ENCODE measurements around the gene SH3TC1.

The SH3TC1 gene

GRCh38 chr4:8214136-8214535 lies 15.0 kb downstream of the SH3TC1 start:
- no peak for DNase-seq (ENCODE audit: low read depth in 2 of 2)

GRCh38 chr4:8215001-8215427 lies 15.9 kb downstream of the SH3TC1 start:
- no peak for DNase-seq (ENCODE audit: low read depth in 2 of 2)

- no peak for DNase-seq (ENCODE audit: low read depth in 2 of 2)
Observed at GRCh38 chr4:8215641-8216442, 16.8 kb downstream of the SH3TC1 start.

GRCh38 chr4:8216443-8217245 lies 17.6 kb downstream of the SH3TC1 start:
- DNase-seq (ENCODE audit: low read depth in 2 of 2) = no peak

GRCh38 chr4:8217246-8217511 lies 18.1 kb downstream of the SH3TC1 start:
- no peak for DNase-seq (ENCODE audit: low read depth in 2 of 2)

- no peak for DNase-seq (ENCODE audit: low read depth in 2 of 2)
Observed at GRCh38 chr4:8217871-8218270, 18.8 kb downstream of the SH3TC1 start.

- no peak for DNase-seq (ENCODE audit: low read depth in 2 of 2)
Observed at GRCh38 chr4:8218371-8219031, 19.4 kb downstream of the SH3TC1 start.

- no peak for DNase-seq (ENCODE audit: low read depth in 2 of 2)
Observed at GRCh38 chr4:8219236-8219635, 20.1 kb downstream of the SH3TC1 start.

- DNase-seq (ENCODE audit: low read depth in 2 of 2) = no peak
Observed at GRCh38 chr4:8220661-8221450, 21.8 kb downstream of the SH3TC1 start.

GRCh38 chr4:8221476-8221875 lies 22.4 kb downstream of the SH3TC1 start:
- no peak for DNase-seq (ENCODE audit: low read depth in 2 of 2)

- DNase-seq (ENCODE audit: low read depth in 2 of 2) = no peak
Observed at GRCh38 chr4:8221985-8222384, 22.9 kb downstream of the SH3TC1 start.

GRCh38 chr4:8222609-8223388 lies 23.7 kb downstream of the SH3TC1 start:
- no peak for DNase-seq (ENCODE audit: low read depth in 2 of 2)

- DNase-seq (ENCODE audit: low read depth in 2 of 2) = no peak
Observed at GRCh38 chr4:8224267-8224974, 25.3 kb downstream of the SH3TC1 start.

GRCh38 chr4:8224975-8225625 lies 26.0 kb downstream of the SH3TC1 start:
- DNase-seq (ENCODE audit: low read depth in 2 of 2) = no peak

- no peak for DNase-seq (ENCODE audit: low read depth in 2 of 2)
Observed at GRCh38 chr4:8225706-8226443, 26.8 kb downstream of the SH3TC1 start.

GRCh38 chr4:8227201-8227770 lies 28.2 kb downstream of the SH3TC1 start:
- no peak for DNase-seq (ENCODE audit: low read depth in 2 of 2)

GRCh38 chr4:8227771-8228318 lies 28.8 kb downstream of the SH3TC1 start:
- DNase-seq (ENCODE audit: low read depth in 2 of 2) = no peak
